ENCODE measurements around the gene FRRS1.

Gene FRRS1

GRCh38 chr1:99675292-99675691, 91.1 kb downstream of the FRRS1 start:
- FAIRE-seq = no peak

GRCh38 chr1:99674115-99675064, 92.0 kb downstream of the FRRS1 start:
- FAIRE-seq = no peak

GRCh38 chr1:99673315-99673714, 93.1 kb downstream of the FRRS1 start:
- no peak for FAIRE-seq

- no peak for FAIRE-seq
Observed at GRCh38 chr1:99672530-99673213, 93.8 kb downstream of the FRRS1 start.

GRCh38 chr1:99672038-99672437, 94.4 kb downstream of the FRRS1 start:
- FAIRE-seq = no peak

- no peak for FAIRE-seq
Observed at GRCh38 chr1:99670583-99670982, 95.9 kb downstream of the FRRS1 start.

- FAIRE-seq = no peak
Observed at GRCh38 chr1:99669821-99670220, 96.6 kb downstream of the FRRS1 start.

GRCh38 chr1:99669376-99669775, 97.1 kb downstream of the FRRS1 start:
- FAIRE-seq = no peak

GRCh38 chr1:99665212-99665611, 101.2 kb downstream of the FRRS1 start:
- no peak for FAIRE-seq

GRCh38 chr1:99663501-99663900, 102.9 kb downstream of the FRRS1 start:
- FAIRE-seq = no peak

- no peak for FAIRE-seq
Observed at GRCh38 chr1:99662539-99663080, 103.8 kb downstream of the FRRS1 start.

GRCh38 chr1:99661780-99662179, 104.7 kb downstream of the FRRS1 start:
- no peak for FAIRE-seq

- no peak for FAIRE-seq
Observed at GRCh38 chr1:99660496-99660895, 105.9 kb downstream of the FRRS1 start.

GRCh38 chr1:99659755-99660210, 106.7 kb downstream of the FRRS1 start:
- FAIRE-seq = no peak

All from G401.6 (cell line).